ENCODE results near the gene APBA1. TPM values are rescaled to one million over a fixed set of nuclear protein-coding genes. Genes with fewer than 3 reads are reported as not detected.
"Not testable (repeated sequence)": the region's sequence is repeated elsewhere in the genome, so short reads cannot be mapped to it uniquely, and the experiment has no call there.

The APBA1 gene
- total RNA-seq, 1 experiment from 2014 or later, result 0.25 TPM

DNA sequence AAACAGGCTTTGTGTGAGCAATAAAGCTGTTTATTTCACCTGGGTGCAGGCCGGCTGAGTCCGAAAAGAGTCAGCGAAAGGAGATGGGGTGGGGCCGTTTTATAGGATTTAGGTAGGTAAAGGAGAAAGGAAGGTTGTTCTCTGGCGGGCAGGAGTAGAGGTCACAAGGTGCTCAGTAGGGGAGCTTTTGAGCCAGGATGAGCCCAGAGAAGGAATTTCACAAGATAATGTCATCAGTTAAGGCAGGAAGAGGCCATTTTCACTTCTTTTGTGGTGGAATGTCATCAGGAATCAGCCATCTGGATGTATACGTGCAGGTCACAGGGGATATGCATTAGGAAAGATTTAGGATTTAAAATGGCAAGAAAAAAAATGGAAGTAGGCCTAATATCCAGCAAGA is 262.2 kb downstream of the APBA1 start:
- not testable (repeated sequence) for DNase-seq (ENCODE audit: low spot score)

GRCh38 chr9:69400470-69400869 is 271.7 kb downstream of the APBA1 start:
- DNase-seq (ENCODE audit: low spot score), result peak; percentile 55

- DNase-seq (ENCODE audit: low spot score), result no peak
Observed at GRCh38 chr9:69397384-69398214, 274.6 kb downstream of the APBA1 start.

DNA sequence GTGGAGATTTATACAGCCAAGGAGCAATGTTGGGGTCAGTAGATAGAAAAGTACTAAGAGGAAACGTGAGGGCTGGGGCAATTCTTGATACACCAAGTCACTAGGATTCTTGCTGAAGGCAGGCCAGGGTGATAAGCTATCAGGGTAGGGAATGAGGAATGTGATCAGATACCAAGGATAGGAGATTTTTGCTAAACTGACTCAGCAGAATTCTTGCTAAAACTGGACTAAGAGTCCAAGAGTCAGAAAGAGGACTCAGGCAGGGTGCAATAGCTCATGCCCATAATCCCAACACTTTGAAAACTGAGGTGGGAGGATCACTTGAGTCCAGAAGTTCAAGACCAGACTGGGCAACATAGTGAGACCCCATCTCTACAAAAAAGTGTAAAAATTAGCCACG is 275.4 kb downstream of the APBA1 start:
- DNase-seq (ENCODE audit: low spot score), result no peak

- DNase-seq (ENCODE audit: low spot score), result no peak
Observed at GRCh38 chr9:69395718-69396117, 276.5 kb downstream of the APBA1 start.

- no peak for DNase-seq (ENCODE audit: low spot score)
Observed at GRCh38 chr9:69393425-69393824, 278.7 kb downstream of the APBA1 start.

GRCh38 chr9:69392826-69393225 is 279.3 kb downstream of the APBA1 start:
- no peak for DNase-seq (ENCODE audit: low spot score)

DNA sequence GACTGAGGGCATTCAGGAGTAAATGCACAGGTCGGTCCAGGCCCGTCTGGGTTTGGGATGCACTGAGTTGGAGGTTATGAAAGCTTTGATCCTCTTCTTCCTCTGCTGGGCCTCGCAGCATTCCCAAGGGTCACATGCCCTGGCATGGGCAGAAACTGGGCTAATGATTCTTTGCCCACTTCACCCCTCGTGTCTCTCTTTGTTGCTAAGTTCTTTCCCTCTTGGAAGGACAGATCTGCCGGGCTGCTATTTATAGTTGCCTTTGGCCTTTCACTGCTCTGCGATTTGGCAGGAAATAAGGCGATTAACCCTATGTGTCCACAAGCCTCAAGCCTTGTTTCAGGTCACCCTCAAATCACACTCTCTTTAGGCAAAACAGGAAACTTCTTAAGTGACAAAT is 280.2 kb downstream of the APBA1 start:
- no peak for DNase-seq (ENCODE audit: low spot score)

DNA sequence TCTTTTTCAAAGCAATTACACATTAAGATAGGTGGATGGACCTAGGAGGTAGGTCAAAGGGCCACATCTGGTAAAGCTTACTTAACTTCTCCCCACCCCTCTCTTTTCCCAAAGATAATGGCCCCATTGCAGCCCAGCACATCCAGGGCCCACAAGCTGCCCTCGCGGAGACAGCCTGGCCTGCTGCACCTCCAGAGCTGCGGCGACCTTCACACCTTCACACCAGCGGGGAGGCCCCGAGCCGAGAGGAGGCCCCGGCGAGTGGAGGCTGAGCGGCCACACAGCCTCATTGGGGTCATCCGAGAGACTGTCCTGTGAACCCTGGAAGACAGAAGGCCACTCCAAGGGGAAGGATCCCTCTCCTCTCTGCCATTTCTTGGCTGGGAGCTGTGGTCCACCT is 280.7 kb downstream of the APBA1 start:
- DNase-seq (ENCODE audit: low spot score), result no peak

DNA sequence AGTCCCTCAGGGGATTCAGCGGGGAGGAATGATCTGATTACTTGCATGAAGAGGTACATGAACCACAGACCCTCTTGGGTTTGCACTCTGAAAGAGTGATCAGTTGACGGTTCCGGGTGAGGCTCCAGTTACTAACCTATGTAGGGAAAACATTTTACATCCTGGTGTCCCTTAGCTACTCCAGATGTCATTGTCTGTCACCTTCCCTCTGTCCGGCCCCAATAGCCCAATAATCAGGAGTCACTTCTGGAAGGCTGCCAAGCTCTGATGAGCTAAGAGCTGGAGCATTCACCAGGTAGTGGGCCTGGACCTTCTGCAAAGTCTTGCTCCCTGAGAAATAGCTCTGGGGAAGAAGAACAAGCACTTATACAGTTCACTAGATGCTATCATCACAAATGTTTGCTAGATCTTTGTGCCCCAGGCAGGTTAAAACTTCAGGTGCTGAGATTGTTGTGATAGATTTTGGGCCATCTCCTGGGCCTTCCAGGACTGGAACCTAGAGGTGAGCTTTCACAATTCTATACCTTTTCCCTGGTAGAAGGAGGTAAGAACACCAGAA is 282.7 kb downstream of the APBA1 start:
- DNase-seq (ENCODE audit: low spot score), result no peak

GRCh38 chr9:69388596-69388995 is 283.6 kb downstream of the APBA1 start:
- DNase-seq (ENCODE audit: low spot score), result no peak

GRCh38 chr9:69386651-69387050 is 285.5 kb downstream of the APBA1 start:
- no peak for DNase-seq (ENCODE audit: low spot score)

DNA sequence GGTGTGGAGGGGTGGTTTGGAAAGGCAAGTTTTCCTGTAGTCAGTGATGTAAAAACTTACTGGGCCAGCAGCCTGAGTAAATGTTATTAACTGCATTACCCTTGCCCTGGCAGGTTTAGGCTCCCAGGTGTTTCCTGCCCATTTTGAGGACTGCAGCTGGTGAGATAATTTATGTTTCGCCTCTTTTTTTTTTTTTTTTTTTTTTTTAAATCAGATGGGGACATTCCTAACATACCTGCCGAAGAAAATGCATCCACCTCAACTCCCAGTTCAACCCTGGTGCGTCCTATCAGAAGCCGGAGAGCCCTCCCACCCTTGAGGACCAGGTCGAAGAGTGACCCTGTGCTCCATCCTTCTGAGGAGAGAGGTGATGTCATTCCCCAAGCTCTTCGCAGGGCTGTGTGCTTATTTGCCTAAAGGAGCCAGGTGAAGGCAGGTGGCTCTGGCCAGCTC is 286.6 kb downstream of the APBA1 start:
- DNase-seq (ENCODE audit: low spot score), result no peak

DNA sequence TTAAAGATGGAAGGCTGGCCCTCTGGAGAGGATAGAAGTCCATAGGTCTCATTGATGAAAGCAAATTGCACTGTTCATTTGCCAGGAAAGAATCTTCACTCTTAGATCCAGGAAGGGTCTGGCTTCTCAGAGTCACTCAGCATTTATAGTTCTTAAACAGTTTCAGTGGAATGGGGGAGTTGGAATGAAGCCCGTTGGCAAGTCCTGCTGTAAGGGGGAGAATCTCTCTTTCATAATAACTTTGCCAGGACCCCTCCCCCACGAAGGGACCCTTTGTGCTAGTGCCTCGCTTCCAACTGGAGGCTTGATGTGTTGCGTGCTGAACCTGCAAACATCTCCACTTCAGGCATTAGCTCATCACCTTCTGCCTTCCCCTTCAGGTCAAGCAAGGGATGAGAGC is 290.0 kb downstream of the APBA1 start:
- DNase-seq (ENCODE audit: low spot score), result no peak

DNA sequence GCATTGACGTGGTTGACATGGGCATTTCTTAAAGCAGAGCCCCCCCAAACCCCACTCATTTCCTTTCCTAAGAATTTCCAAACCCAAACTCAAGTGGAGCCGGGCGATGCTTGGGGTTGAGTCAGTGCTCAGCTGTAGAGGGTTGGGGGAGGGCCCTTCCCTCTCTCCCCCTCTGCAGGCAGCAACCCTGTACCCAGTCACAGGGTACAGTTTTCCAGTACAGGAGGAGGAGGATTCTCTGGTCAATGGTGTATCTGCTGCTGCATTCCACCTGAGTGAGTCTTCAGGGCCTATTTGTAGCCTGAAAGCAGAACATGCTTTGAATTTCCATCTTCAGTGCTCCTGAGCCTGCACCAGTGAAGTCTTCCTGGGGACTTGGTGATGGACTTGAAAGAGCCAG is 291.4 kb downstream of the APBA1 start:
- no peak for DNase-seq (ENCODE audit: low spot score)

DNA sequence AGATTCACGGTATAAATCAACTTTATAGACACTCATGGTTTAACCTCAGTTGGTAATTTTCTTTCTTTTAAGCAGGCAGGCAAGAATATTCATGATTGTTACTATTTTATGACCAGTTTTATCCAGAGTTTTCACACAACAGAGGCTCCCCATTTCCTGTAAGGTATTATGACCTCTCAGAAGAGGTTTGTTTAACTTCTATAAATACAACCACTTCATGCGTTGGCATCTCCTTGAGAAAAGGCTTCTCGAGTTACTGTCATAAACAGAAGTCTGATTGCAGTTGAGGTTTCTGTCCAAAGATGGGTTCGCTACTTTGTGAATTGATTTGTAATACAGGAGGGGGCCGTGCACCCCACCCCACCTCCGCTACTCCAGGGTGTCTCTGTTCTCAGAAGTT is 291.9 kb downstream of the APBA1 start:
- DNase-seq (ENCODE audit: low spot score), result no peak

DNA sequence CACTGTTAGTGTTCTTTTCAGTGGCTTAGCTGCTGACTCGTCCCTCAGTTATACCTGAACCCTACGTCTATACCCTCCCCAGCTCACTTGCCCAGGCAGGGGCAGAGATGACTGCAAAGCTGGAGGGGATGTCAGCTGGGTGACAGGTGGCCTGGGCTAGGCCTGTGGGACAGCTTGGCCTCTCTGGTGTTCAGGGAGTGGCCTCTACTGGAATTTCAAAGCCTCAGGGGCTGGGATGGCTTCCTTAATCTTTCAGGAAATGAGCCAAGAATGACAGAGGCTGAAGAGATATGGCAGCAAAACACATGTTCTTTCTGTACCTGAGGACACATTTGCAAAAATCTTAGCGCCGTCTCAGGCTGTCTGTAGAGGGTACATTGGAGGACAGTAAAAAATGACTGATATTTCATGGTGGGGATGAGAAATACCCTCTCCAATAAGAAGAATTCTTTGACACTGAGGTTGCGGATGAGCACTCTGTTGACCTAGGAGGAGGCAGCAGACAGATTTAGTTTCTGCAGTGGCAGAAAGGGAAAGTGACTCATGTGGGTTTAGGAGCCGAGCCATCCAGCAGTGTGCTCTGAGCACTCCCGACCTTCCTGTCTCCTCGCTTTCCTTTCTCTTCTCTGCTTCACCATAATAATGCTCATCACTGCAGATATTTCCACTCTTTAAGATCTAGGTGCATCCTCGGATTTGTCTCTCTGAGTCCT is 292.7 kb downstream of the APBA1 start:
- no peak for DNase-seq (ENCODE audit: low spot score)

- DNase-seq (ENCODE audit: low spot score), result no peak
Observed at GRCh38 chr9:69377981-69378380, 294.2 kb downstream of the APBA1 start.
